IMR-90 (cell line): Measurements from ENCODE around the gene PDS5A. TPM values are rescaled to one million over a fixed set of nuclear protein-coding genes. Genes with fewer than 3 reads are reported as not detected.

Experiments used
- ATAC-seq: fragments of 200-7000 bp; cut with Tn5 transposase; 2 replicates; pipeline ENCODE4 v1.9.1; 2020; ENCODE audit warnings: low read depth, mild to moderate bottlenecking, moderate library complexity
- BruUV-seq: library from RNA; stranded (reverse); fragments of 400-500 nt; replicated peaks from 2 replicates; lab custom pipeline; 2021; lab: Mats Ljungman, UMichigan
- CTCF ChIA-PET: fragments of 300-600 bp; formaldehyde crosslinking; extraction: SDS; loops from one replicate; lab custom pipeline; 2021; ENCODE audit warnings: antibody characterized with exemption; lab: Yijun Ruan, JAX
- POLR2A ChIA-PET: fragments of 300-600 bp; sonication (Branson Sonifier 250); formaldehyde crosslinking; loops from one replicate; lab custom pipeline; 2022; ENCODE audit warnings: antibody characterized with exemption; ENCODE audit not compliant: unreplicated experiment; lab: Charles Lee
- DNase-seq: peaks from one replicate; pipeline ENCODE4 v3.0.0; 2013
- H2AFZ ChIP-seq: replicated peaks from 2 replicates; pipeline ENCODE3; 2013; ENCODE audit warnings: low read length, mild to moderate bottlenecking; ENCODE audit not compliant: poor library complexity
- H2AK5ac ChIP-seq: 2 replicates; pipeline ENCODE4 v1.6.1; 2013; ENCODE audit warnings: low read depth, low read length, inconsistent platforms
- H2AK9ac ChIP-seq: replicated peaks from 2 replicates; pipeline ENCODE3; 2013; ENCODE audit warnings: mild to moderate bottlenecking, low read depth, low read length, moderate library complexity; ENCODE audit not compliant: poor library complexity
- H2BK120ac ChIP-seq: 2 replicates; pipeline ENCODE4 v1.6.1; 2013; ENCODE audit warnings: low read depth, low read length, inconsistent platforms
- H2BK15ac ChIP-seq: 3 replicates; pipeline ENCODE4 v1.6.1; 2013; ENCODE audit warnings: low read depth, low read length, inconsistent platforms
- H2BK20ac ChIP-seq: 2 replicates; pipeline ENCODE4 v1.6.1; 2013; ENCODE audit warnings: low read depth, mild to moderate bottlenecking, inconsistent platforms, low read length, moderate library complexity
- H2BK5ac ChIP-seq: 2 replicates; pipeline ENCODE4 v1.6.1; 2013; ENCODE audit warnings: mild to moderate bottlenecking, low read depth, low read length, inconsistent platforms; ENCODE audit not compliant: poor library complexity, severe bottlenecking
- H3K14ac ChIP-seq: replicated peaks from 2 replicates; pipeline ENCODE4 v1.6.1; 2013; ENCODE audit warnings: low read depth, low read length, inconsistent platforms
- H3K18ac ChIP-seq: 2 replicates; pipeline ENCODE4 v1.6.1; 2013; ENCODE audit warnings: low read depth, low read length, control low read depth
- H3K23ac ChIP-seq: 2 replicates; pipeline ENCODE4 v1.6.1; 2013; ENCODE audit warnings: low read depth, low read length, inconsistent platforms
- H3K27ac ChIP-seq: 2 replicates; pipeline ENCODE4 v1.5.1; 2013; ENCODE audit warnings: mild to moderate bottlenecking, control low read depth, low read length; ENCODE audit not compliant: insufficient read depth
- H3K27me3 ChIP-seq: 2 replicates; pipeline ENCODE4 v1.6.1; 2013; ENCODE audit warnings: low read length; ENCODE audit not compliant: control insufficient read depth, insufficient read depth
- H3K36me3 ChIP-seq: 2 replicates; pipeline ENCODE4 v1.6.1; 2013; ENCODE audit warnings: low read length, mixed read lengths; ENCODE audit not compliant: control insufficient read depth, insufficient read depth
- H3K4ac ChIP-seq: 2 replicates; pipeline ENCODE4 v1.6.1; 2013; ENCODE audit warnings: low read depth, low read length, inconsistent platforms
- H3K4me1 ChIP-seq: 2 replicates; pipeline ENCODE4 v1.6.1; 2013; ENCODE audit warnings: low read length, mixed read lengths; ENCODE audit not compliant: control insufficient read depth, insufficient read depth
- H3K4me2 ChIP-seq: 2 replicates; pipeline ENCODE4 v1.6.1; 2013; ENCODE audit warnings: low read depth, mild to moderate bottlenecking, control low read depth, low read length, moderate library complexity
- H3K4me3 ChIP-seq: 2 replicates; pipeline ENCODE4 v1.5.1; 2013; ENCODE audit warnings: low read depth, mild to moderate bottlenecking, control low read depth, low read length, moderate library complexity; ENCODE audit not compliant: insufficient read depth
- H3K56ac ChIP-seq: 2 replicates; pipeline ENCODE4 v1.6.1; 2013; ENCODE audit warnings: low read length, inconsistent platforms; ENCODE audit not compliant: insufficient read depth; ENCODE audit errors: extremely low read depth
- H3K79me1 ChIP-seq, 2 experiments: 2 replicates each; pipeline ENCODE4 v1.6.1; 2013; ENCODE audit warnings: low read length in 2 of 2, inconsistent platforms in 1 of 2, low read depth in 1 of 2
- H3K9ac ChIP-seq: 2 replicates; pipeline ENCODE4 v1.6.1; 2013; ENCODE audit warnings: low read depth, low read length, control low read depth
- H3K9me1 ChIP-seq: 2 replicates; pipeline ENCODE4 v1.6.1; 2013; ENCODE audit warnings: low read length, inconsistent platforms; ENCODE audit not compliant: insufficient read depth
- H3K9me3 ChIP-seq: 2 replicates; pipeline ENCODE4 v1.6.1; 2013; ENCODE audit warnings: low read length; ENCODE audit not compliant: control insufficient read depth, insufficient read depth
- H4K20me1 ChIP-seq: 2 replicates; pipeline ENCODE4 v1.6.1; 2013; ENCODE audit warnings: low read length, inconsistent platforms; ENCODE audit not compliant: insufficient read depth
- H4K5ac ChIP-seq: 2 replicates; pipeline ENCODE4 v1.6.1; 2013; ENCODE audit warnings: mild to moderate bottlenecking, low read depth, low read length, control low read depth
- H4K8ac ChIP-seq, 2 experiments: 2 replicates each; pipeline ENCODE4 v1.6.1; 2013; ENCODE audit warnings: low read depth in 2 of 2, low read length in 2 of 2, control low read depth in 1 of 2, inconsistent platforms in 1 of 2
- H4K91ac ChIP-seq: 2 replicates; pipeline ENCODE4 v1.6.1; 2013; ENCODE audit warnings: low read depth, low read length, inconsistent platforms; ENCODE audit not compliant: insufficient read depth
- BHLHE40 ChIP-seq: fragments of 150-350 bp; IDR thresholded peaks from 2 replicates; pipeline ENCODE4 v1.6.1; 2016; ENCODE audit warnings: mild to moderate bottlenecking, low read depth, low read length
- CEBPB ChIP-seq: IDR thresholded peaks from 2 replicates; pipeline ENCODE4 v1.6.1; 2012; ENCODE audit warnings: low read depth, low read length, improper control_type of control experiment
- CHD1 ChIP-seq: IDR thresholded peaks from 2 replicates; pipeline ENCODE4 v1.6.1; 2012; ENCODE audit warnings: low read depth, low read length, improper control_type of control experiment
- ELK1 ChIP-seq: fragments of 150-350 bp; IDR thresholded peaks from 2 replicates; pipeline ENCODE4 v1.6.1; 2016; ENCODE audit warnings: low read depth, mild to moderate bottlenecking, low read length, moderate library complexity, borderline replicate concordance
- MAFK ChIP-seq: IDR thresholded peaks from 2 replicates; pipeline ENCODE4 v1.6.1; 2012; ENCODE audit warnings: low read depth, low read length, improper control_type of control experiment
- MXI1 ChIP-seq: IDR thresholded peaks from 2 replicates; pipeline ENCODE4 v1.6.1; 2012; ENCODE audit warnings: low read depth, mild to moderate bottlenecking, low read length, moderate library complexity, borderline replicate concordance
- NFE2L2 ChIP-seq: fragments of 150-350 bp; IDR thresholded peaks from 2 replicates; pipeline ENCODE4 v1.6.1; 2016; ENCODE audit warnings: low read depth, mild to moderate bottlenecking, low read length
- POLR2A ChIP-seq: IDR thresholded peaks from 2 replicates; pipeline ENCODE4 v1.6.1; 2012; ENCODE audit warnings: mild to moderate bottlenecking, low read depth, low read length
- RAD21 ChIP-seq: IDR thresholded peaks from 2 replicates; pipeline ENCODE4 v1.6.1; 2012; ENCODE audit warnings: low read length, improper control_type of control experiment
- RCOR1 ChIP-seq: IDR thresholded peaks from 2 replicates; pipeline ENCODE4 v1.6.1; 2012; ENCODE audit warnings: mild to moderate bottlenecking, low read length, improper control_type of control experiment; ENCODE audit not compliant: insufficient replicate concordance
- RFX5 ChIP-seq: IDR thresholded peaks from 2 replicates; pipeline ENCODE4 v1.8.0; 2012; ENCODE audit warnings: low read depth, mild to moderate bottlenecking, low read length, moderate library complexity
- SMC3 ChIP-seq: fragments of 150-350 bp; IDR thresholded peaks from 2 replicates; pipeline ENCODE4 v1.6.1; 2016; ENCODE audit warnings: low read depth, mild to moderate bottlenecking, antibody characterized with exemption, low read length, moderate library complexity
- USF2 ChIP-seq: fragments of 150-350 bp; IDR thresholded peaks from 2 replicates; pipeline ENCODE4 v1.6.1; 2017; ENCODE audit warnings: mild to moderate bottlenecking, antibody characterized with exemption, low read length, low read depth
- WGBS, 2 experiments: methylation state at CpG; one replicate each; pipeline versions ENCODE4 v1.1.5 to v1.1.7; 2013; ENCODE audit warnings: missing lambda C conversion rate in 2 of 2; ENCODE audit not compliant: insufficient read length in 1 of 2; ENCODE audit errors: extremely low coverage in 2 of 2; 5-methylcytosine and 5-hydroxymethylcytosine counted together
- dilution Hi-C: fragments of 300-500 bp; cut with HindIII; formaldehyde crosslinking; loops from one replicate; pipeline ENCODE4 v1.14.3; 2018; ENCODE audit warnings: low sequenced_read_pairs; ENCODE audit not compliant: unreplicated experiment
- in situ Hi-C: fragments of 300-500 bp; cut with MboI; formaldehyde crosslinking; loops from 3 replicates; pipeline ENCODE4 v1.14.3; 2019; ENCODE audit warnings: low sequenced_read_pairs, inconsistent platforms, mixed read lengths
- intact Hi-C: fragments of 100-400 bp; cut with micrococcal nuclease; formaldehyde crosslinking; loops from 2 replicates; pipeline ENCODE4 v1.10.0; 2022
- polyA plus RNA-seq, 3 experiments: library from polyadenylated mRNA; depleted of rRNA; stranded (reverse); fragments of >200 nt; gene quantifications; 2 replicates each; pipeline ENCODE4 v1.2.3, GENCODE V29; 2012; ENCODE audit warnings: low replicate concordance in 1 of 3
- total RNA-seq: library from RNA; depleted of rRNA; stranded (reverse); fragments of >200 nt; gene quantifications from 2 replicates; pipeline ENCODE4 v1.2.3, GENCODE V29; 2012

Gene PDS5A
- total and polyA plus RNA-seq, 2 of the 4 experiments (the other 2 are of a cell fraction), result 16.3 to 33.5 TPM

- WGBS, 2 experiments, result no CpG with 5 or more reads among the region's 1 CpG
- H2AK9ac ChIP-seq, result no peak overlapping the region
- no peaks in the 10 kb centered on the region for H3K9me3 ChIP-seq
- H3K4me1 ChIP-seq, result peaks cover 3% of the 10 kb centered on the region; the same call in 1 of the 2 replicates
- ChIA-PET CTCF (interaction anchor here (1.1 to 1.2 kb wide), 2 partner anchors 15 to 131 kb away, joined by 3 read pairs; partner anchors contain the start of gene PDS5A), POLR2A (no interaction called here)
- TF ChIP-seq SMC3, result no peak
- TF ChIP-seq CEBPB, result no peak
- no peak for TF ChIP-seq USF2
- no peak for TF ChIP-seq RAD21
- TF ChIP-seq POLR2A, result no peak
- TF ChIP-seq MAFK, result no peak
- TF ChIP-seq CHD1, result no peak
- TF ChIP-seq BHLHE40, result no peak
- TF ChIP-seq RCOR1, result no peak
- no peak for TF ChIP-seq NFE2L2
- no peak for TF ChIP-seq RFX5
- TF ChIP-seq ELK1, result no peak
- TF ChIP-seq MXI1, result no peak
- no peaks in the 10 kb centered on the region for H3K27me3 ChIP-seq
- no peak overlapping the region for H2AFZ ChIP-seq
- H3K23ac ChIP-seq, result no peak overlapping the region
- H3K79me1 ChIP-seq, result peaks cover 4 to 12% of the 10 kb centered on the region in 2 experiments; a peak in 3 of 4 replicates
- H2BK15ac ChIP-seq, result no peak overlapping the region
- H3K4ac ChIP-seq, result no peak overlapping the region
- no TSS peak for BruUV-seq
- no peak overlapping the region for H3K4me2 ChIP-seq
- no peak overlapping the region for H2BK20ac ChIP-seq
- no peak overlapping the region for H3K14ac ChIP-seq
- H2BK120ac ChIP-seq, result no peak overlapping the region
- DNase-seq (no peak), ATAC-seq (no peak)
- no peaks in the 10 kb centered on the region for H4K20me1 ChIP-seq
- H3K9me1 ChIP-seq, result peaks cover 8% of the 10 kb centered on the region; the same call in 1 of the 2 replicates
- no peak overlapping the region for H4K91ac ChIP-seq
- H3K9ac ChIP-seq, result no peak overlapping the region
- H2BK5ac ChIP-seq, result no peak overlapping the region
- H3K36me3 ChIP-seq, result peaks cover 18% of the 10 kb centered on the region
- H3K27ac ChIP-seq, result no peak overlapping the region
- H4K5ac ChIP-seq, result no peak overlapping the region
- no peak overlapping the region for H4K8ac ChIP-seq
- dilution Hi-C loops (no loop called here), in situ Hi-C loops (no loop called here), intact Hi-C loops (loop anchor here (10.0 kb wide), 1 partner anchor 58 kb away; no protein-coding TSS in a partner anchor)
- H3K18ac ChIP-seq, result no peak overlapping the region
- no peak overlapping the region for H2AK5ac ChIP-seq
- no peak overlapping the region for H3K4me3 ChIP-seq
- H3K56ac ChIP-seq, result no peak overlapping the region
These were observed 131.0 kb downstream of the PDS5A start for GRCh38 chr4:39846705-39847104.
